Astrocyte of the hippocampus (primary cell): Measurements from ENCODE around the gene CAPN15.
A peak's percentile ranks its signal among the peaks of the same experiment; 100 is the strongest.

Experiments used
- DNase-seq: peaks from one replicate; pipeline ENCODE4 v3.0.0; 2011; ENCODE audit warnings: low read depth, low spot score

CAPN15 gene

DNA sequence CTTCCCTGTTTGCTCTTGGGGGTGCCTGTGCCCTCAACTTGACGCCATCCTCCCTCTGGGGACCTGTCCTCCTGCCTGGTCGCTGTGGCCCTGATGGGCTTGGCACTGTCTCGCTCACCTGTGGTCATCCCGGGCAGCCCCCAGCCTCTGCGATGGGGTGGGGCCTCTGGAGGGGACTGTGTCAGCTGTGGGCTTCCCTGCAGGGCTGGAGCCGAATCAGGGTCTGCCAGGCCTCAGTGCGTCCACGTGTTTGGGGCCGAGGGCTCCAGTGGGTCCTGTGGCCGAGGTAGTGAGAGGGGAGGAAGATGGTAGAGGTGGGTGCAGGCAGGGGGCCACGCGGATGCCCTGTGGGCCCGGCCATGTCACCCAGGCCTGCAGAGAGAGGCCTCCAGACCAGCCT lies 50.3 kb downstream of the CAPN15 start:
- DNase-seq: no peak

DNA sequence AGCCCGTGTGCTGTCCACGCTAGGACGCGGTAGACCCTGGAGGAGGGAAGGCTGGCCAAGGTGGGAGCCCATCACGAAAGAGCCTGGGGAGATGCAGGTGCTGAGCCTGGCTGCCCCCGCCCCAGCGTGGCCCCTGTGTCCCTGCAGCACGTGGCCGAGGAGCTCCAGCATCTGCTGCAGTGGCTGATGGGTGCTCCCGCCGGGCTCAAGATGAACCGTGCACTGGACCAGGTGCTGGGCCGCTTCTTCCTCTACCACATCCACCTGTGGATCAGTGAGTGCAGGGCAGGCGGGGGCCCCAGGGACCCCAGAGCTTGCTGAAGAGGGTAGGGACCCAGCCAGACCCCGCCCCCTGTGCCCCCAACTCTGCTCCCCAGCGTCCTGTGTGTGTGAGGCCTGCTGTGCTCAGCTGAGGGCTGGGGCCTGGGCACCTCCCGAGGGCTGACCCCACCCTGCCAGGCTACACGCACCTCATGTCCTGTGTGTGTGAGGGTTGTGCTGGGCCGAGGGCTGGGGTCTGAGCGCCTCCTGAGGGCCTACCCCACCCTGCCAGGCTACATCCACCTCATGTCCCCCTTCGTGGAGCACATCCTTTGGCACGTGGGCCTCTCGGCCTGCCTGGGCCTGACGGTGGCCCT lies 50.8 kb downstream of the CAPN15 start:
- no peak for DNase-seq

DNA sequence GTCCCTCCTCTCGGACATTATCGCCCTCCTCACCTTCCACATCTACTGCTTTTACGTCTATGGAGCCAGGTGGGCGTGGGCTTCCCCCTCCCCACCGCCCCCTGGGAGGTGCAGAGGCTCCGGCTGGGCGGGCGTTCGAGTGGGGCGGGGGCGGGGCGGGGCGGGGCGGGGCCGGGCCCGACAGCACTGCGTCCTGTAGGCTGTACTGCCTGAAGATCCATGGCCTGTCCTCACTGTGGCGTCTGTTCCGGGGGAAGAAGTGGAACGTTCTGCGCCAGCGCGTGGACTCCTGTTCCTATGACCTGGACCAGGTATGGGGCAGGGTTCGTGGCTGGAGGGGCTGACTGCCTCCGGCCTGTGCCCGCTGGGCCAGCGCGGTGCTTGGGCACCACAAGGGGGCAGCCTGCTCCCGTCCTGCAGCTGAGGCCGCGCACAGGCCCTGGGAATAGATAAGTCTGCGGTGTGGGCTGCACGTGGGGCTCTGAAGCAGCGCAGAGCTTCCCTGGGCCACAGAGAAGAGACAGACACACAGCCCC lies 51.4 kb downstream of the CAPN15 start:
- peak; percentile 84 for DNase-seq

DNA sequence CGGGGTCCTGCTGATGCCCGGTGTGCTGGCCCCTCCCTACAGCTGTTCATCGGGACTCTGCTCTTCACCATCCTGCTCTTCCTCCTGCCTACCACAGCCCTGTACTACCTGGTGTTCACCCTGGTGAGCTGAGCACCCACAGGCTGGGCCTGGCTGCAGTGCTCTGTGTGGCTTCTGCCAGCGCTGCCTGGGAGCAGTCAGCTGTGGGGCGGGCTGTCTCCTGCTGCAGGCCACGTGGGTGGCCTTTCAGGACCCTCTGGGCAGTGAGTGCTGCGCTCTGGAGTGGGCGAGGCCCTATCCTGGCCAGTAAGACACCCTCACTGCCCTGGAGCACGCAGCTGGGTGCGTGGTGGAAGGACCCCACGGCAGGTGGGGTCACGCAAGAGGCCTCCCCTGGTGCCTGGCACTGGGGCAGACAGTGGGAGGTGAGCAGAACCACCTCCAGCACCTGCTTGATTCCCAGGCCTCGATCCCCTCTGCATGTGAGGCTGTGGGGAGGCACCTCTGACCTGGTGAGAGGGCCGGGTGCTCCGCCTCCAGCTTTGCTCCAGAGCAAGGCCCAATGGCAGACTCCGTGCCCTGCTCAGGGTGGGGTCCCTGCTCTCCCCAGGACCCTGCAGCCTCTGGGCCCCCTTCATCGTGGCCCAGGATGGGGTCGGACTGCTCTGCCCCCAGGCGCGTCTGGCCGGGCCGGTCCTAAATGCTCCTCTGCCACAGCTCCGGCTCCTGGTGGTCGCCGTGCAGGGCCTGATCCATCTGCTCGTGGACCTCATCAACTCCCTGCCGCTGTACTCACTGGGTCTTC lies 52.8 kb downstream of the CAPN15 start:
- no peak for DNase-seq

DNA sequence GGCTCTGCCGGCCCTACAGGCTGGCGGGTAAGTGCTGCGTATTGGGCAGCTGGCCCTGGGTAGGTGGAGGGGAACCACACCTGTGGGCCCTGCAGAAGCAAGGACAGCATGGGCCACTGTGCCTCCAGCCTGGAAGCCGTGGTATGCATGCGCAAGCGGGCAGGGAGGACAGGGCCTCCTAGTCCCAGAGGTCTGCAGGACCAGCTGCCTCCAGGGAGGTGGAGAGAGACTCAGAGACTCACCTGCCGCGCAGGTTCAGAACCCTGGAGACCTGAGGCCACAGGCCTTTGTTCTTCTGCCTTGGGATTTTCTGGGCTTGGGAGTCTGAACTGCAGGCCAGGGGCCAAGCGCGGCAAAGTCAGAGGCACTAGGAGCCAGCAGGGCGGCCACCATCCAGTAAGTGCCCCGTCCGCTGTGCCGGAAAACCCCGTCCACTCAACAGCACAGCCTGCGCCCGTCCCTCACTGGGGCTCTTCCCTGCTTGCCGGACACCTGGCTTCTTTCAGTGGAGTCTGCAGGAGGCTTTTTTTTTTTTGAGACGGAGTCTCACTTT lies 53.5 kb downstream of the CAPN15 start:
- no peak for DNase-seq

DNA sequence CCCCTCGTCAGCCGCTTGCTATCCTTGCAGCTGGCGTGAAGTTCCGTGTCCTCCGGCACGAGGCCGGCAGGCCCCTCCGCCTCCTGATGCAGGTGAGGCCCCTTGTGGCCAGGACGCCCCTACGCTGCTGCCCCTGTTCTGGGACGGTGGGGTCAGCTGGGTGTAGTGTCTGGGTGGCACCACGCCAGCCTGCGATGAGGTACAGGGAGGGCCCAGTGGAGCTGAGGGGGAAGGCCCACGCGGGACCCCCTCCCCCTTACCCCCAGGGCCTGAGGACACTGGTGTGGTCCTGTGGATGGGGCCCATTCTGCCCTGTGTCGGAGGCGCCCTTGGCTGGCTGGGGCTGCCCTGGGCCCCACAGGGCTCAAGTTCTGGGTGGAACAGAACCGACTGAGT lies 54.7 kb downstream of the CAPN15 start:
- DNase-seq: no peak

DNA sequence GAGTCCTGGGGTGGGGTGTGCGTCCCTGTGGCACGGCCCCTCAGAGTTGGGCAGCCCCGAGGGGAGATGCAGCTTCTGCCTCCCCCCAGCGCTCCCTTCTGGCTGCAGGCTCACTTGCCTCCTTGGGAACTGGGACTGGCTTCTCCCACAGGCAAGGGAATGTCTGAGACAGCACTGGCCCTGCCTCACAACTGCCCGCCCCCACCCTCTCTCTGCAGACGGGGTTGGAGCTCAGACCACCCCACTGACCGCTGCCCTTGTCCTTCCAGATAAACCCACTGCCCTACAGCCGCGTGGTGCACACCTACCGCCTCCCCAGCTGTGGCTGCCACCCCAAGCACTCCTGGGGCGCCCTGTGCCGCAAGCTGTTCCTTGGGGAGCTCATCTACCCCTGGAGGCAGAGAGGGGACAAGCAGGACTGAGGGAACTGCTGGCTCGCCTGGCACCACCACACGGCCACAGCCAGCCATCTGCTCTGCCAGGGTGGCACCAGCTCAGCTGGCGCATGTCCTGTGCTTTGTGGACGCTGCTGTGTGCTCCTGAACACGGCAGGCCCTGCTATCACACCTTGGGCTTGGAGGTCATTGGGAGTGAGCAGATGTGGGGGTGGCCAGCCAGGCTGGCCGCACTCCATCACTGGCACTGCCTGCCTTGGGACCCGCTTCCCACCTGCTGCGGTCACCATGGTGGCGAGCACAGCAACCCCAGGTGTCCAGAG lies 55.3 kb downstream of the CAPN15 start:
- no peak for DNase-seq

DNA sequence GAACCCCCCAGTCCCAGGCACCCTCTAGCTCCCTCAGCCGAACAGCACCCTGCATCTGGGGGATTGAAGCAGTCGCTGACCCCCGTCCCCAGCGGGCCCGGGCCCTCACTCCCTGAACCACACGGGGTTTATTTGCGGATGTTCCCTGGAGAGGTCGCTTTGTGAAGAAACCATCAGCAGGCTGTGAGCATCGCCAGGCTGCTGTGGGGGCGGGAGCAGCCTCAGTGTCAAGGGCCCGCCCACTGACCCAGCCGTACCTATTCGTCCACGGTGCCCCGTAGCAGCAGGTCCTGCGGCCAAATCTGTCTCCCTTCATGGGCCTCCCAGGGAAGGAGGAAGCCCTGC lies 55.9 kb downstream of the CAPN15 start:
- no peak for DNase-seq

DNA sequence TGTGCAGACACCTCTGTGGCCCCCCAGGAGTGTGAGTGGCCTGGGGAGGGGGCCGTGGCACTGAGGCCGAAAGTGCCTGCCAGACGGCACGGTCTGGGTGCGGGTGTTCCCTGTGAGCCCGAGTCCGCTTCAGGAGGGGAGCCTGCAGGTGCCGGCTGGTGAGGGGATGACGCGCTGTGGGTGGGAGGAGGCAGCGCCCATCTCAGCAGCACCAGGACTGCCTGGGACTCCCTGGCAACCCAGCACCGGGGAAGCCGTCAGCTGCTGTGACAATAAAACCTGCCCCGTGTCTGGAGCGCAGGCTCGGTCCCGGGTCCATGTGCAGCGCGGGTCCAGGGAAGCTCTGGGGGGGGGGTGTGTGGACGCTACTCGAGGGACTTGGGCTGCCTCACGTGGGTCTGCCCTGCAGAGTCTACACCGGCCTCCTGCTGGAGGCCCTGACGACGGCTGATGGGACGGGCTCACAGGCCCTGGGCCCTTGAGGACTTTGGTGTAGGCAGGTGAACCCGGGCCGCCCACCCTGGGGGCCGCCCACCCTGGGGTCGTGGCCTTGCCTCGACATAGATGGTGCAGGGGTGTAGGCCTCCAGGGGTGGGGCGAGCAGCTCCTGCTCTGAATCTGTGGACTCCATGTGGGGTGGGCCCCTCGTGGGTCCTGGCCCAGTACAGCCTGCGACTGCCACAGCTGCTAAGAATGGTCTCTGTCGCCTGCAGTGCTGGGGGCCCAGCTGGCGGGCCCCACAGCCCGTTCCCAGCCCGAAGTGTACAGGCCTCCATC lies 56.5 kb downstream of the CAPN15 start:
- no peak for DNase-seq

DNA sequence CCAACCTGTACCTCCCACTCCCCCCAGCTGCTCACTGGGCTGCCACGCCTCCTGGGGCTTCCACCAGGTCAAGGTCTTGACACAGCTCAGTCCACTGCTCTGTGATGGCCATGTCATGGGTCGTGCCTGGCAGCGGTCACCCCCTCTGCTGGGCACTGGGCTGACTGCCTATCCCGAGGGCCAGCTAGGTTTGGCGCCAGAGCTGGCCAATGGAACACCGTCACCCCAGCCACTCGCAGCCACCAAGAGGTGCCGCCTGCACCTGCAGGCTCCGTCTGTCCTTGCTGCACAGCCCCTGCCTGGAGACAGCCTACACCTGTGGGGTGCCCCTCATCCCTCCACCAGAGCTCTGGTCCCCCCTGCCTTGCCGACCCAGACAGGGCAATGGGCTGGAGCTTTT lies 57.8 kb downstream of the CAPN15 start:
- DNase-seq: no peak

DNA sequence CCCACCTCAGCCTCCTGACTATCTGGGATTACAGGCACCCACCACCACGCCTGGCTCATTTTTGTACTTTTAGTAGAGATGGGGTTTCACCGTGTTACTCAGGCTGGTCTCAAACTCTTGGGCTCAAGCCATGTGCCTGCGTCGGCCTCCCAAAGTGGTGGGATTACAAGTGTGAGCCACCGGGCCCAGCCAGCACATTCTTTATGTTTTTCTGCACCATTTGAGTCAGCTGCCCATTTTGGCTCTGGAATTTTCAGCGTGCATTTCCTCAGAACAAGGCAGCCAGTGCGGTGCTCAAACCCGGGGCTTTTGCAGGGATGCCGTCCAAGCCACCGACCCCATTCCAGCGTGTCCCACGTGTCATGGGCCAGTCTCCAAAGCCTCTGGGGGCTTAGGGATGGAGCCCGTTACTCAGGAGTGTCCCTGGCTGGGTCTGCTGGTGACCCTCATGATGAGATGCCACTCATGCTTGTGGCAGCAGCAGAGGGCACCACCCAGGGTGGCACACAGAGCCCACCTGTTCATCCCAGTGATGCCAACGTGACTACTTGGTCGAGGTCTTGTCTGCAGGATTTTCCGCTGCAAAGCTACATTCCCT lies 58.6 kb downstream of the CAPN15 start:
- DNase-seq: peak; percentile 81

DNA sequence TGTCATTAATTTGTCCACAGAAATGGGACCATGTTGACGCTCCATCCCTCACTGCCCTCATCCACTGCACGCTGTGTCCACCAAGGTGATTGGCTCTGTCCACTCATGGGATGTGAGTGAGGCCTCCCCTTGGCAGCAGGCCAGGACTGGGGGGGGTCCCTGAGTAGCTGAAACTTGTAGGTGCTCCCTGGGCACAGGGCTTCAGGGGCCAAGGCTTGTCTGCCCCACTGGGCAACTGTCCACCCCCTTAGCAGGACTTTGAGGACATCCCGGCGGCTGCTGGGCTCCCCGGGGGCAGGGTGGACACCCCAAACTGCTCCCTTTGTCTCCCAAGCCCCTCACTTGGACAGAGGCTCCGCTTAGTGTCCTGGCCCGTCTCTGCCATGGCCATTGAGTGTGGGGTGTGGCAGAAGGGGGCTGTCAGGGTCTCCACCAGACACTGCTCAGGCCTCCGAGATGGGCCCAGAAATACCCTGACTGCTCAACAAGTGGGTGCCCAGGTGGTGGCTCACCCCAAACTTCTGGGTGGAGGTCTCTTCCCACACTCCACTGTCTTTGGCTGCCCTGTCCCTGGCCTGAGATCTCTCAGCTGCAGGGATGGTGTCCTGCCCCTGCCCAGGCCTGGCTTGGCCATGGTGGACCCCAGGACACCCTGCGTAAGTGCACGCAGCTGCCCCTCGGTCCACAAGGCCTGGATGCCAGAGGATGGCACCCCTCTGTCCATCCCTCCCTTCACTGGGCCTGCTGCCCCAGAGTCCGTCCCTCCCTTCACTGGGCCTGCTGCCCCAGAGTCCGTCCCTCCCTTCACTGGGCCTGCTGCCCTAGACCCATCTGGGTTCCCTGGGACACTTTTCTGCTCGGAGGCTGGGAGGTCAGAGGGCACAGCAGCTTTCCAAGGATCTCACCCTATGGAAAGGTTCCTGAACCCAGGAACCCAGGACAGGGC lies 59.4 kb downstream of the CAPN15 start:
- DNase-seq: no peak

DNA sequence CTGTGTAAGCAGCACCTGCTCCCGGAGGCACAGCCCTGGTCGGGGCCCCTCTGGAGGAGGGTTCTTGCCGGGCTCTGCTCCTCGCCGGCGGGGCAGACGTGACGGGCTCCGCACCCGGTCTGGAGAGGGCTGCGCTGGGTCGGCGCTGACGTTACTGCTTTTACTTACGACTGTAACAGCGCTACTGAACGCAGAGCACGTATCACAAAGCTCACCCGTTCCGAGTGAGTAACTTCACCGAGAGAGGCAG lies 61.1 kb downstream of the CAPN15 start:
- peak; percentile 76 for DNase-seq

DNA sequence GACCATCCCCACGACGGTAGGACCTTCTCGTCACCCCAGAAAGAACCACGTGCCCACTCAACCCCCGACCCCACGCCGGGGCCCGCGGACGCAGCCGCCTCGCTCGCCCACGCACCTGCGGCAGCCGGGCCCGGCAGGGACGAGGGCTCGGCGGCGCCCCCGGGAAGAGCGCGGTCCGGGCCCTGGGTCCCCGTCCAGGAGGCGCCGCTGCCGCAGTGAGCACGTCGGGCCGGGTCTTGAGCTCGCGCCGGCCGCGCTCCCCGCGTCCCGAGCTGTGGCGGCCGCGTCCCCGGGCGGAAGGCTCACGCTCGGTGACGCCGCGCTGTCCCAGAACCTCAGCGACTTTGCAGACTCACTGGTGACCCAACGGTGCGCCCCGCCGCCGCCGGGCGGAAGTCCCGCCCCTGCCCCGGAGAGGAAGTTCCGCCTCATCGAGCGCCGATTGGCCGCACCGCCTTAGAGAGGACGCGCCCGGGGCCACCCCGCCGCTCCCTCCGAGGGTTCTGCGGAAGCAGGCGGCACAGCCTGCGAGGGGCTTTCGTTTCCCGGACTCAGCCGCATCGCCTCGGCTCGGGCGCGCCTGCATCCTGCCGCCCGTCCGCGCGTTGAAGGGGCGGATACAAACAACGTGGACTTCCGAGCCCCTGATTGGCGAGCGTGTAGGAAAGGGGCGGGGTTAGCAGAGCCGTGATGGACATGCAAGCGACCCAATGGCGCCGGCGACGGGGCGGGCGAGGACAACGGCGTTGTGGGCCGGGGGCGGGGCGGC lies 61.6 kb downstream of the CAPN15 start:
- DNase-seq: peak; percentile 98

DNA sequence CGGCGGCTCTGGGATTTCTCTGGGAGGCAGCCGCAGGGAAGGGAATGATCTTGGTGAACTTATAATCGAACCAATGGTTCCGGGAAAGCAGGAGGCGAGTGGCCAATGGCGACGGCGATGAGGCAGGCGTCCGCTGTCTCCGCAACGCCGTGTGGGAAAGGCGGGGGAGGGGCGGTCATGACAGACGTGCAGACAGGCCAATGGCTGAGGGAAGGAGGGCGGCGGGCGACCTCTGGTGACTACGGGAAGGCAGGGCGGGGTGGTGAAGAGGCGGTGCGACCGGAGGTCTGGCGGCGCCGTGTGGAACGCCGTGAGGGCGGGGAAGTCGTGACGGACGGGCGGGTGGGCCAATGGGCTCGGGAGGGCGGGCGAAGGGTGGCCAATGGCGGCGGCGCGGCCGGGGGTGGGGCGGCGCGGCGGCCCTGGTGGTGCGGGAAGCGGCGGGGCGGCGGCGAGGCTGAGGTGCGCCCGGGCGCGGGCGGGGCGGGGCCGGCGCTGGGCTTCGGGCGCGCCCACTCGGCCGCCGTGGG lies 62.2 kb downstream of the CAPN15 start, which contains the start of gene RAB40C:
TSS of gene RAB40C (plus strand) at position 409 of the 530 bp plus-strand sequence. CDS start 226 bp downstream, outside the sequence.
- DNase-seq: peak; percentile 100

DNA sequence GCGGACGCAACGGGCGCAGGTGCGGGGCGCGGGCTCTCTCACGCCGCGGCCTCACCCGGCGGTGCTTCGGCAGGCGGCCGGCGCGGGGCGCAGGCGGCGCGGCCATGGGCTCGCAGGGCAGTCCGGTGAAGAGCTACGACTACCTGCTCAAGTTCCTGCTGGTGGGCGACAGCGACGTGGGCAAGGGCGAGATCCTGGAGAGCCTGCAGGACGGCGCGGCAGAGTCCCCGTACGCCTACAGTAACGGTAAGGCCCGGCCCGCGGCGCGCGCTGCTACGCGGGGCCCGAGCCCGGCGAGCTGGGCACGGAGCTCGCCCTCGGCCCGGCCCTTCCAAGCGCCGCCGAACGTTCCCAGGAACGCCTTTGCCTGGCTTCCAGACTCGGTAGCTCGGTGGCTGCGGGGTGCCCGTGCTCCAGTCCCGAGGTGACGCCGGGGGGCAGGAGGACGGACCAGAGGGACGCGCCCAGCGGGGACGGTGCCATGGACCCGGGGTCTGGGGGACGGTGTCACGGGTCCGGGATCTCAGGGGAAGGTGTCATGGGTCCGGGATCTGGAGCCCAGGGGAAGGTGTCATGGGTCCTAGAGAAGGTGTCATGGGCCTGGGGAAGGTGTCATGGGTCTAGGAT lies 62.8 kb downstream of the CAPN15 start:
- peak; percentile 82 for DNase-seq

DNA sequence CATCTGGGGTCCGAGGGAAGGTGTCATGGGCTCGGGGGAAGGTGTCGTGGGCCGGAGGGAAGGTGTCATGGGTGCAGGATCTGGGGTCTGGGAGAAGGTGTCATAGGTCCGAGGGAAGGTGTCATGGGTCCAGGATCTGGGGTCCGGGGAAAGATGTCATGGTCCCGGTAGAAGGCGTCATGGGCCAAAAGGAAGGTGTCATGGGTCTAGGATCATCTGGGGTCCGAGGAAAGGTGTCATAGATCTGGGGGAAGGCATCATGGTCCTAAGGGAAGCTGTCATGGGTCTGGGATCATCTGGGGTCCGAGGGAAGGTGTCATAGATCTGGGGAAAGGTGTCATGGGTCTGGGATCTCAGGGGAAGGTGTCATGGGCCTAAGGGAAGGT lies 63.3 kb downstream of the CAPN15 start:
- DNase-seq: no peak

DNA sequence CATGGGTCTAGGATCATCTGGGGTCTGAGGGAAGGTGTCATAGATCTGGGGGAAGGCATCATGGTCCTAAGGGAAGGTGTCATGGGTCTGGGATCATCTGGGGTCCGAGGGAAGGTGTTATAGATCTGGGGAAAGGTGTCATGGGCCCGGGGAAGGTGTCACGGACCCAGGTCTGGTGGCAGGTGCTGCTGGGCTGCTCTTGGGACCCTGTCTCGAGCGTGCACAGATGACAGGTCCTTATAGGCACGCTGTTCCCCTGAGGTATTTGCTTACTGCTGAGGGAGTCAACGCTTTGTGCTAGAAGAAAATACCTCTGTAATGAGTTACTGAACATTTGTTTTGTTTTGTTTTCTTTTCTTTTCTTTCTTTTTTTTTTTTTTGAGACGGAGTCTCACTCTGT lies 63.7 kb downstream of the CAPN15 start:
- peak; percentile 41 for DNase-seq
